COLO829 (cell line): ENCODE data around the gene ADAM23.
"Not testable (repeated sequence)": the region's sequence is repeated elsewhere in the genome, so short reads cannot be mapped to it uniquely, and the experiment has no call there.

Experiments used
- DNase-seq: peaks from one replicate; pipeline ENCODE4 v3.0.0; 2012; ENCODE audit warnings: low spot score

ADAM23 gene

GRCh38 chr2:206442833-206443734 is at the start of gene ADAM23:
ADAM23 (plus strand) TSS chr2:206443532; CDS start chr2:206443867, 335 bp downstream.
- peak; percentile 70 for DNase-seq

- no peak for DNase-seq
These were observed 47.1 kb upstream of the ADAM23 start for GRCh38 chr2:206396211-206396610.

- not testable (repeated sequence) for DNase-seq
These were observed 40.3 kb upstream of the ADAM23 start for GRCh38 chr2:206402956-206403569.

GRCh38 chr2:206408323-206409320 is 34.7 kb upstream of the ADAM23 start:
- DNase-seq: no peak

- no peak for DNase-seq
These were observed 32.6 kb upstream of the ADAM23 start for GRCh38 chr2:206410714-206411113.

- no peak for DNase-seq
These were observed 27.6 kb upstream of the ADAM23 start for GRCh38 chr2:206415618-206416243.

- no peak for DNase-seq
These were observed 24.4 kb upstream of the ADAM23 start for GRCh38 chr2:206418968-206419367.

GRCh38 chr2:206420721-206421120 is 22.6 kb upstream of the ADAM23 start:
- no peak for DNase-seq

- no peak for DNase-seq
These were observed 20.8 kb upstream of the ADAM23 start for GRCh38 chr2:206422493-206422892.

GRCh38 chr2:206423147-206423546 is 20.2 kb upstream of the ADAM23 start:
- no peak for DNase-seq

- no peak for DNase-seq
These were observed 19.2 kb upstream of the ADAM23 start for GRCh38 chr2:206424134-206424533.

GRCh38 chr2:206428783-206429182 is 14.5 kb upstream of the ADAM23 start:
- DNase-seq: no peak

- DNase-seq: no peak
These were observed 12.9 kb upstream of the ADAM23 start for GRCh38 chr2:206430452-206430851.

- no peak for DNase-seq
These were observed 11.9 kb upstream of the ADAM23 start for GRCh38 chr2:206431439-206431838.

GRCh38 chr2:206432193-206433082 is 10.9 kb upstream of the ADAM23 start:
- DNase-seq: no peak

GRCh38 chr2:206433190-206433589 is 10.1 kb upstream of the ADAM23 start:
- DNase-seq: no peak

- DNase-seq: no peak
These were observed 9.6 kb upstream of the ADAM23 start for GRCh38 chr2:206433686-206434085.

- no peak for DNase-seq
These were observed 7.6 kb upstream of the ADAM23 start for GRCh38 chr2:206435742-206436141.

- DNase-seq: no peak
These were observed 5.1 kb upstream of the ADAM23 start for GRCh38 chr2:206438196-206438724.

- no peak for DNase-seq
These were observed 879 bp upstream of the ADAM23 start for GRCh38 chr2:206442474-206442832.
